GM21576 (cell line): ENCODE measurements around the gene TMED8.

Experiments
- ATAC-seq: cut with Tn5 transposase; IDR thresholded peaks from one replicate; pipeline ENCODE4 v1.9.1; 2021; ENCODE audit warnings: mild to moderate bottlenecking, moderate library complexity; ENCODE audit not compliant: unreplicated experiment

TMED8 gene

DNA sequence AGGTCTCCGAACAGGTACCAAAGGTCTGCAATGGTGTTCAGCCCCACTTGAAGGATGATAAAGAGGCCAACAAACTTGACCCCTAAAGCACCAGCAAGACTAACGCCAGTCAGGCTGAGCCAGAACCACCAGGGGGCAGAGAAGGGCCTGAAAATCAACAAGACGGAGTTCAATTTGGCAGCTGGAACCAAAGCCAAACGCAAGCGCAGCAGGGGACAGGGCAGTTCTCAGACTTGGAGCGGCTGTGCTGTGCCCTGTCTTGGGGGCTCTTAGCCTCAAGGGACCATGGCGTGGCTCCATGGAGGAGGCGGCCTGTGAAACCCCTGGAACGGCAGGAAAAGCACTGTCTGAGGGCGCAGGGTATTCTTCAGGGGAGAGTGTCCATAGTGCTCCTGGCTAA is 75.8 kb downstream of the TMED8 start:
- ATAC-seq = no peak

DNA sequence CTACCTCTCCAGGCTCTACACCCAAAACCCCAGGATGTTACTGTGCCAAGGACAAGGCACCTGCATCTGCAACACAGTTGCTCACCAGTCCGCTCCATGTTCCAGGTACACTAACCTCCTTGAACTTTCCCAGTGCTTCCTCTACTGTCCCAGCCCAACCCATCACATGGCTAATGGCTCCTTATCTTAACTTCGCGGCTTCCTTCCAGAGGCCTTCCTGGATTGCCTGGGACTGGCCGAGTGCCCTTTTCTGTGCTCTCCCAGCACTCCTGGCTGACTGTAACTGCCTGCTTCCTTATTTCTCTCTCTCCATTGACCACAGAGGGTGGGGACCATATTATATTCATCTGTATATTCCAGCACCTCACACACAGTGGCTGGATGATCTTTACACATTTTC is 77.1 kb downstream of the TMED8 start:
- no peak for ATAC-seq

DNA sequence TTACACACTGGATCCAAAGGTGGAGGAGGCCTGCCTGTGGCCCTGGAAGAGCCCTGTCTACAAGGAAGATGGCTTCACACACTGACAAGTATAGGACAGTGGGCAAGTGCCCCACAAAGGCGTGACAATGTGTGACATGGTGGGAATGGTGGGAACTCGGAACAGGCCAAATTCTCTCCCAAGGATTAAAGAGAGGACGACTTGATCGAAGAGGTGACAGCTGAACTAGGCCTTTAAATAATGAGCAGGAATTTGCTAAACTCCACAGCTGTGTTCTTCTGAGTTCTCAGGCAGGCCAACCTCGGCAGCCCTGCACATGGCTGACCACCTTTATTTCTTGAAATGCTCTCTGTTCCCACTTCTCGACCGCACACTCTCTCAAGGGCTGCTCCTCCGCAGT is 80.0 kb downstream of the TMED8 start:
- no peak for ATAC-seq

DNA sequence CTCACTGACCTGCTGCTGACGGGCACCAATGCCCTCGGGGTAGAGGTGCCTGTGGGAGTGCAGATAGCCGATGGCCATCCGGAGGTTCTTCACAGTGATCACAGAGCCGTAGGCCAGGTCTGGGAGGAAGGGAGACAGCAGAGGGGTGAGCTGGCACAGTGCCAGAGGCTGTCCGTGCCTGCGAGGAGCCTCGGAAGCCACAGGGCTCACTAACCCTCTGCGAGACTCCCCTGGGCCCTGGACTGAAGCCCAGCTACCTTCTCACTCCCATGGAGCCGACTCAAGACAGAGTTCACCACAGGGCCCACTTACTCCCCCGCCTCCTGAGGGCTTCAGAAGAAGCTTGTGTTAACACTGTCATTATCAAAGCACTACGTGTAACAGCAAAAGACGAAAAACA is 80.7 kb downstream of the TMED8 start:
- no peak for ATAC-seq

DNA sequence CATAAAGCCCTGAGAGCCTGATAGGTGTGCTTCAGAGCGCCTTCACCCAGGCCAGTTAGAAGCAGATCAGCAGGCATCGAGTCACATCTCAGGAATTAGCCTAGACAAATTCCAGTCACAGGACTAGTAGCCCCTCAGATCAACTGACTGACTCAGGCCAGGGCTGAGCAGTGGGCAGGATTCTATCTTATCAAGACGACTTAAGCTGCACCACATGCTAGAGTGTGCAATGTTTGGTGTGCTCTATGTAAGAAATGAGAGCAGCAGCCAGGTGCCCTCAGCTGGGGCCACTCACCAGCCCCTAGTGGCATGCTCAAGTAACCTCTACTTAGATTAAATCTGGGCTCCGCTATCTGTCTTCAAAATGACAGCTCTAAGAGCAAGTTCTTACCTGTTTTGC is 86.2 kb downstream of the TMED8 start:
- ATAC-seq = no peak

DNA sequence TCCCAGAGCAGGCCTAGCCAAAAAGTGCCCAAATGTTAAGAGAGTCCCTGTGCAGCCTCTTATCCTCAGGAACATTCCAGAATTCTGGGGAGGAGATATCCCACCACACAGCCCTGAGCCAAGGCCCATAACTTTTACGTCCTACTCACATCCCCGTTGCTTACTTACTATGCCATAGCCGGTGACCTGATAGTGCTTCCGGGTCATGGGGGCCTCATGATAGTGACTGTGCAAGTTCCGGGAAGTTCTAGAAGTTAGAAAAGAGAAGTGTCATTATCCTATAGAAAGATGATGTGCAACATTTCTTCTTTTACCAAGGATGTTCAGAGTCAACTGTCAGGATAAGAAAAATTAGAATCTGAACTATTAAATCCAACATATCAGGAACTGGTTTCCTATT is 90.3 kb downstream of the TMED8 start:
- ATAC-seq = no peak
